HEK293T (cell line): ENCODE data around the gene FABP6.

Source experiments
- BHLHE40 ChIP-seq: fragments of 450-650 bp; IDR thresholded peaks from 2 replicates; pipeline ENCODE4 v1.6.1; 2016; ENCODE audit warnings: mild to moderate bottlenecking, moderate library complexity, borderline replicate concordance
- FOXK2 ChIP-seq: fragments of 450-650 bp; IDR thresholded peaks from 2 replicates; pipeline ENCODE4 v1.6.1; 2016; ENCODE audit warnings: mild to moderate bottlenecking
- FOXM1 ChIP-seq: fragments of 450-650 bp; IDR thresholded peaks from 2 replicates; pipeline ENCODE4 v1.6.1; 2017; ENCODE audit warnings: mild to moderate bottlenecking, borderline replicate concordance
- SP1 ChIP-seq: fragments of 450-650 bp; IDR thresholded peaks from 2 replicates; pipeline ENCODE4 v1.6.1; 2017
- TARDBP ChIP-seq: fragments of 450-650 bp; IDR thresholded peaks from 2 replicates; pipeline ENCODE4 v1.6.1; 2016

GRCh38 chr5:160271396-160271795, 42.1 kb downstream of the FABP6 start:
- no peak for TF ChIP-seq SP1
- TF ChIP-seq FOXM1 = no peak
- TF ChIP-seq TARDBP = no peak
- TF ChIP-seq BHLHE40 = no peak
- no peak for TF ChIP-seq FOXK2
